ENCODE measurements around the gene ALX3.

ALX3 gene

DNA sequence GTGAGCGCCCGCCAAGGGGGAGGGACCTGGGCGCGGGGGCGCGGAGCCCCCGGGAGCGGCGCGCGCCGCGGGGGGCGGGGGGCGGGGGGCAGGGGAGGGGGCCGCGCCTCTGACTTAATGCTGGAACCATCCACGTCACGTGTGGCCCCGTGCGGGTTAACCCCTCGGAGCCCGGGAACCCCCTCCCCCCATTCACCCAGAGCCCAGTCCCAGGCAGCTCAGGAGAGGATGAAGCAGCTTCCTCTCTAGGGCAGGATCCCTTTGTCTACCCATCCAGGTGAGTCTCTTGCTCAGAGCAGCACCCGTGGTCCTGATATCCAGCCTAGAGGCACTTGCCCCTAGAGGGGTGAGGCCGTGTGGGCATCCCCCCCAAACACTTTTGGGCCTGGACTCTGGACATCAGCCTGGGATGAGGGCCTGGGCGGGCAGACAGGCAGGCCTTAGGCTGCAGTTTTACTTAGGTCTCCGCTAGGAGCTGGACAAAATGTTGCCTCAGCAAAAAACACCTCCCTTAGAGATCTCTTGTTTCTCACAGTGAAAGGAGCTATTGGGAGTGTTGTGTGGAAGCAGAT, at the start of gene ALX3:
TSS of gene ALX3 (minus strand) at position 2 of the 572 bp plus-strand sequence. CDS start 60 bp downstream, outside the sequence.
- DNase-seq (ENCODE audit: low spot score) = no peak

DNA sequence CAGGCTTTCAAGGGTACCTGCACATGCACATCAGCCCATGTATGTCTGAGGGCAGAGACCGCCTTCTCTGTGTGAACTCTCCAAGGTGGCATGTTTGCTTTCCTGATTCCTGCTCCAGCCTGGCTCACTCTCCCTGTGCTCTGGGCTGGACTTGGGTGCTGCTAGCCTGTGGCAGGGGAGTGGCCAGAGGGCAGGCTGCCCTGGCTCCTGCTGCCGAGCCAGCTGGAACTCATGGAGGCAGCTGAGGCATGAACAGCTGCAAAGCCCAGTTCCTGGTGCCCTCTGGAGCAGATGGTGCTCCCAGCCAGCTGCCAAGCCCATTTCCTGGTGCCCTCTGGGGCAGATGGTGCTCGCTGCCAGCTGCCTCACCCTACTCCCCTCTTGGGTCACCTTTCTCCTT, 49.4 kb upstream of the ALX3 start:
- no peak for DNase-seq (ENCODE audit: low spot score)

DNA sequence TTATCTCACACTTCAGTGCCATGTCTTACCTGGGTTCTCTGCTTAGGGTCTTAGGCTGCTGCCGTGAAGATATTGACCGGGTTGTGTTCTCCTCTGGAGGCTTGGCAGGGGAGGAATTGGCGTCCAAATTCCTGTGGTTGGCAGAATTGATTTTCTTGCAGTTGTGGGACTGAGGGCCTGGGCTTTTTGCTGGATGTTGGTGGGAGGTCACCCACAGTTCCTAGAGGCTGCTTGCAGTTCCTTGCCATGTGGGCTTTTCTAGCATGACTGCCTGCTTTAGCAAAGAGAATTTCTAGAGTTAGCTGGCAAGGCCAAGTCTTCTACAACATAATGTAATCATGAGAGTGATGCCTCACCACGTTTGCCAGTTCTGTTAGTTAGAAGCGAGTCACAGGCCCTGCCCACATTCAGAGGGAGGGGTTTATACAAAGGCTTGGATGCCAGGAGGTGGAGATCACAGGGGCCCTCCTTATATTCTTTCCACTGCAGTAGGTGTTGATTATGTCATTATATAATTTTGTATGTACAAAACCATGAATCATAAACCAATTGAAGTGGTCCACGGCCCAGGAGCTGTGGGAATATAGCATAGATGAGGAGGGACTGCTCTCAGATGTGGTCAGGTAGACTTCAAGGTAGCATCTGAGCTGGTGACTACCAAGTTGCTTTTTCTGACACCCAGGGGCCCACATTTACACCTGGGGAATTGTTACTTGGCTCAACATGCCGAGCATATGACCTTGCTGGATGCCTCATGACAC, 48.3 kb upstream of the ALX3 start:
- no peak for DNase-seq (ENCODE audit: low spot score)

DNA sequence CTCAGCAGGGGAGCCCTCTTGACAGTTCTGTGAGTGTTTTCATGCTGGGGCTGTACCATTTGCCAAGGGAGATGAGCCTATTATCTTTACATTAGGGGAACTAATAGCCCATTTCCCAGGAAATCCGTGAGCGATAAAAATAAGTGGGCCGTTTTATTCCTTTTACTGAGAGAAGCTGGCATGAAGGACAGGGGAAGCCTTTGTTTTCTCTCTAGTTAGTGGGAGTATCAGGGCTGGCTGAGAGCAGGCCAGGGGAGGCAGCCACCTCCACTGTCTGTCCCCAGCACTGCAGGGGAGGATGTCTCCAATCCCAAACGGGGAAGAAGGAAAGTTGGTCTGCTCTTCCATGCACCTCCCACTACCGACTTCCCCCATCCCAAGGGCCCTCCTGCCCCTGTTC, 44.3 kb upstream of the ALX3 start:
- no peak for DNase-seq (ENCODE audit: low spot score)

DNA sequence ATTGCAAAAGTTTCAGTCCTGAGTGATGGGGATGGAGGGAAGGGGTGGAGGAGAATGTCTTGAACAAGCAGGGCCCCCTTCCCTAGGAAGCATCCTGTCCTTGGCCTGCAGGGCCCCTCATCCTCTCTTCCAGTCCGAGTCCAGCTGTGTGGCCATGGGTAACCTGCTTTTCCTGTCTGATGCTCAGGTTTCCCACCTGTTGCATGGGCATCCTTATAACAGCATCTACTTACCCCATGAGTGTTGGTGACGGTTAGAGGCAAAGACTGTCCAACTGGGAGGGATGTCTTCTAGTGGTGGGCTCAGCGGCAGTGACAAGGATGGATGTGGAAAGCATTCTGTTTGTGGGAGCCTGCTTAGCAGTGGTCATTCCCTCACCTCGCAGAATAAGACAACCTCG, 43.7 kb upstream of the ALX3 start:
- DNase-seq (ENCODE audit: low spot score) = no peak

DNA sequence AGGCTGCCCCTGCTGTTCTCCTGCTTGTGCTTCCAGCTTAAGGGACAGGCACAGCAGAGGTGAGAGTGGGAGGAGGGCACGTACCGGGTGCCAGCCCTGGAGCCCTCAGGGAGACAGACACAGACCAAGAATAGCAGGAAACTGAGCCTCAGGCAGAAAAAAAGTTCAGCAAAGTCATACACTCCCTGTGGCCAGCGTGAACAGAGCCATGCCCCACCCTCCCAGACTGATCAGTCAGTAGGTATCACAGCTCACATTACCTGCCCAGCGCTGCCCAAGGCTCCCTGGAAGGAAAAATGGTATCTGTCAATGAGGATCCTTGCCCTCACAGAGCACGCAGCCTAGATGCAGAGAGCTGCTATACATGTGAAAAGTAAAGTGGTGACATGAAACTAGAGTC, 43.1 kb upstream of the ALX3 start:
- DNase-seq (ENCODE audit: low spot score) = no peak

DNA sequence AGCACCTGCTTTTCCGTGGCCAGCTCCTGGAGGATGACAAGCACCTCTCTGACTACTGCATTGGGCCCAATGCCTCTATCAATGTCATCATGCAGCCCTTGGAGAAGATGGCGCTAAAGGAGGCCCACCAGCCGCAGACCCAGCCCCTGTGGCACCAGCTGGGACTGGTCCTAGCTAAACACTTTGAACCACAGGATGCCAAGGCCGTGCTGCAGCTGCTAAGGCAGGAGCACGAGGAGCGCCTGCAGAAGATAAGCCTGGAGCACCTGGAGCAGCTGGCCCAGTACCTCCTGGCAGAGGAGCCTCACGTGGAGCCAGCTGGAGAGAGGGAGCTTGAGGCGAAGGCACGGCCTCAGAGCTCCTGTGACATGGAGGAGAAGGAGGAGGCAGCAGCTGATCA, 42.2 kb upstream of the ALX3 start:
- DNase-seq (ENCODE audit: low spot score) = no peak

DNA sequence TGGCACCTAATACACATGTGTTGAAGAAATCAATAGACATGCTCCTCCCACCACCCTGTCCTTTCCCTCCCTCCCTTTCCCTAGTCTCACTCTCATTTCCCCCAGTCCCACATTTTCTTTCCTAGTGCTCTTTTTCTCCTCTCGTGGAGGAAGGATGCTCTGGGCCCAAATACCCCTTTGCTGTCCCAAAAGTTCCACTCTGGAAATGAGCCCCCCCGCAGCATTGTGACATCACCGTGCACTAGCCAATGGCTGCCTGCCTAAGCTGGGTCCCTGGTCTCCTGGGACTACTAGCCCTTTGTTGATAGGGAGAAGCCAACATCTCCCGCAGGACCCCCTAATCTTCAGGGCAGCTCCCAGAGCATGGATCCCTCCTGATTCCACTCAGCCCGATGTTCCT, 41.7 kb upstream of the ALX3 start, which contains the start of gene UBL4B:
TSS of gene UBL4B (plus strand) at position 301 of the 400 bp plus-strand sequence. CDS start at position 393, 92 bp downstream.
- DNase-seq (ENCODE audit: low spot score) = no peak

DNA sequence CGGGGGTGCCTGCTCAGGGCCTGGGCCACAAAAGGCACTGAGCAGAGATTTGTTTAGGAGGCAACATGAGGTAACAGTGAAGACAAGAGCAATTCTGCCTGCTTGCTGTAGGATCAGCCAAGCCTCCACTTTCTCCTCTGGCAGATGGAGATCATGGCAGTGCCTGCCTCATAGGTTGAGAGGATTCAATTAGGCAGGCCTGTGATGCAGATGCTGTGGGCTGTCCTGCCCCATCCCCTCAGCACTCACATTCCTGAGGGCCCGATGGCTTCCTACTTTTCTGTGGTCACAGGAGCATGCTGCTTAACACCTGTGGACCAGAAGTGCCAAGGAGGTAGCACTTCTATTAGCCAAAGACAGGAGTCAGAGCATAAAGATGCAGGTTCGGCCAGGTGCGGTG, 40.6 kb upstream of the ALX3 start:
- DNase-seq (ENCODE audit: low spot score) = no peak

DNA sequence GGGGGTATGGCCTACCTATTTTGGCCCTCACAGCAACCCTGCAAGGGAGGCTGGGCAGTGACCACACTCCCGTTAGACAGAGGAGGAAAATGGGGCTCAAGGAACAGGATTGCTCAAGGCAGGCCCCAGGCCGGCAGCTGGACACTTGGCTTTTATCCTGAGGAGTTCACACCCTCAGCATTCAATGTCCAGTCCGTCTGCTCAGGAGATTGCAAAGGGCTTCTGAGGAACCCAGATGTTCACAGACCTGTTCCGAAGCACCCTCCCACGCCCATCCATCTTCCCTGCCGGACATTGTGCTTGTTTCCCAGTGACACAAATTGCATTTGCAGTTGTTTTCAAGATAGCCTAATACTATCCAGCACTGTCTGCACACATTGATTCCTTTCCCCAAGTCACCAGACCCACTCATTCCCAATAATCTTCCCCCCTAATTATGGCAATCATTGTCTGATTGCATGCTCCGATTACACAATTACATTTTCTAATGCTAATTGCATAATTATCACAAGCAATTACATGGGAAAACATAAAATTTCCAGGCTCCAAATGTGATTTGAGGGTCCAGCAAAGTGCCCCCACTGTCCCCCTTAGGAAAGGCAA, 37.5 kb upstream of the ALX3 start:
- DNase-seq (ENCODE audit: low spot score) = no peak

DNA sequence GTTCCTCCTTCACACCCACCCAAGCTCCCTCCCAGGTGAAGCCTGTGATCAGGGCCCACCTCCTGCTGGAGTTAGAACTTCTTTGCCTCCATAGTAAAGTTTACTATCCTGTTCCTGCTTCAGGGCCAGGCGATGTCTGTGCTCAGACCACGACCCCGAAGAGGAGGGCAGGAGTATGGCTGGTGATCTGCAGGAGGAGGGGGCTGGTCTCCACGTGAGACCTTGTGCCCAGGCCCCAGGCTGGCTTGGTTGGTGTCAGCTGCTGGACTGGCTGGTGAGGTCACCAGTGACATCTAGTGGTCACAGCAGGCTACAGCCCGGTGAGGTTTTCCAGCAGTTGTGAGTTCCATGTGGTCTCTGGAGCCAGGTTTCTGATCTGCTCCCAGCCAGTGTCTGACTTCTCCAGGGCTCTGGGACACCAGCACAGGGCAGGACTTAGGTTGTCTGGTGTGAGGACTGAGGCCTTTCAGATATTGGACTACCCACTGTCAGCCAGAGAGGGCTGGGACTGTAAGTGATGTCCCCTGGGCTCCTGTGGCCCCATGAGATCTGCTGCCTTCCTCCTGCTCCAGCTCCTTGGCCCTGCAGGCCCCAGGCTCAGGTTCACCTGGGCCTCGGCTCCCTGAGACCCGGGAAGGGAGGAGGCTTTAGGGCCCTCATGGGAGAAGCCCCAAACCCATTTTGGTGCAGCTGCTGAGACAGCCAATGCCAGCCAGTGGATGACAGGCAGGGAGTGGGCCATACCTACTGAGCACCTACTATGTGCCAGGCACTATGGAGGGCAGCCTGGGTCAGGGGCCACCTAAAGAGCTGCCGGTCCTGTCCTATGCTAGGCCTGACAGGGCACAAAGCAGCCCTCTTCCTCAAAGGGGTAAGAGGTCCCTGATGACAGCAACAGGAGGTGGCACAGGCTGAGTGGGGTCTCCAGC, 35.8 kb upstream of the ALX3 start:
- DNase-seq (ENCODE audit: low spot score) = peak; percentile 88

DNA sequence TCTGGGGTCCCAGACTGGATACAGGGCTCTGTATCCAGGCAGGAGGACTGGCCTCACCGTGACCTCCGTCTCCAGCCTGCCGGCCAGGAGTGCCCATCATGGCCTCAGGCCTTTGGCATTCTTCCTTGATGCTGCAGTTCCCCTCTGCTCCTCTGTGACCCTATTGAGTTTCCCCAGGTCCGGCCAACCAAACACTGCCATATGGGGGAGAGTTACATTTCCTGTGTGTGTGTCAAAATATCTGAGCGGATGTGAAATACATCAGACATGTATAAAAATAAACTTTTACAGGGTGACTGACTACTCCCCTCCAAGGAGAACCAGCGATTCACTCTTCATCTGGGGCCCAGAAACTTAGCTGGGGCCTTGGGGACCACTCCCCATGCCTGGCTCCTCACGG, 31.6 kb upstream of the ALX3 start:
- no peak for DNase-seq (ENCODE audit: low spot score)

DNA sequence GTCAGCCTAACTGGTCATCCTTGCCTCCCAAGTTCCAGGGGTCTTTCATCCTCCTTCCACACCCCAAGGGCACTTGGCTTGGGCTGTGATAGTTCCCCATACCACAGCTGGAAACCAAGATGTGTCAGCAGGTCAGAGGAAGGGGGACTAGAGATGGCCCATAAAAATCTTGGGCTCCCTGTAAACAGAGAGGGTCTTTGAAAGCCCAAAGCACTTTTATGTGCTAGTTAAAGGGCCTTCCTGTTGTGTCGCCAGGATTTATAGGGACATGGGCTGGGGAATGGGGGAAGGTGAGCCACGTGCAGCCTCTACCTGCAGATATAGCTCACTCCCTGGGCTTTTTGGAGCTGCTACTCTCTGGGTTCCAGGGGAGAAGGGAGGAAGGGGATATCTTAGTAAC, 29.9 kb upstream of the ALX3 start:
- no peak for DNase-seq (ENCODE audit: low spot score)

DNA sequence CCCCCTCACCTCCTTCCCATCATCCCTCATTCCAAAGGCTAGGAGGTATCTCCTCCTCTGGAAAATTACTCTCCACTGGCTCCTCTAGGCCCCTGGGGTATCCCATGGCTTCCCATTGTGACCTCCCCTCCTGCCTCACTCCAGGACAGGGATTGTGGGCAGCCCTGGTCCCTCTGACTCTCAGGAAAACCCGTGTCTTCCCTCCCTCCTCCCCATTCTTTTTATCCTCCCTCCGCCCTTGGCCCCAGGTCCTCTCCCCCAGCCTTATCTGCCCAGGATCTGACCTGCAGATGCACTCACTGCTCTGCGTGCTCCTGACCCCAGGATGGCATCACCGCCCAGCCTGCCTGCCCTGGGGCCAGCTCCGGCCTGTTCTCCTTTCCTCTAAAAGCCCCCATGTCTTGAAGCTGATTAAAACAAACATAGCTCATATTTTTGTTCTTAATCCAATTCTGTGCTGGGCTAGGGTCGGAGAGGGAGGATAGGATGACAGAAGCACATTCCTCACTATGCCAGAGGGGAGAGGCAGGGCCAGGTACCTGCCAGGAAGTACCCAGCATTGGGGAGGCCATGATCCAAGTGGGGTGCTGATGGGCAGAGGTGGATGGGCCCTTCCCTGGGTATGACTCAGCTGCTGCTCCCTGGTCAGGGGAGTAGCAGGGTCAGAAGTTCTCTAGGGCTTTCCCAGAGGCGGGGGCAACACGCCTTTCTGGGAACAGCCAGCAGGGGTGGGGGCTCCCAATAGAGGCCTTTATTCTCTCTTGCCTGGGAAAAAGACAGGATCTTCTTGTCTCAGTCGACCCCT, 28.0 kb upstream of the ALX3 start:
- no peak for DNase-seq (ENCODE audit: low spot score)

DNA sequence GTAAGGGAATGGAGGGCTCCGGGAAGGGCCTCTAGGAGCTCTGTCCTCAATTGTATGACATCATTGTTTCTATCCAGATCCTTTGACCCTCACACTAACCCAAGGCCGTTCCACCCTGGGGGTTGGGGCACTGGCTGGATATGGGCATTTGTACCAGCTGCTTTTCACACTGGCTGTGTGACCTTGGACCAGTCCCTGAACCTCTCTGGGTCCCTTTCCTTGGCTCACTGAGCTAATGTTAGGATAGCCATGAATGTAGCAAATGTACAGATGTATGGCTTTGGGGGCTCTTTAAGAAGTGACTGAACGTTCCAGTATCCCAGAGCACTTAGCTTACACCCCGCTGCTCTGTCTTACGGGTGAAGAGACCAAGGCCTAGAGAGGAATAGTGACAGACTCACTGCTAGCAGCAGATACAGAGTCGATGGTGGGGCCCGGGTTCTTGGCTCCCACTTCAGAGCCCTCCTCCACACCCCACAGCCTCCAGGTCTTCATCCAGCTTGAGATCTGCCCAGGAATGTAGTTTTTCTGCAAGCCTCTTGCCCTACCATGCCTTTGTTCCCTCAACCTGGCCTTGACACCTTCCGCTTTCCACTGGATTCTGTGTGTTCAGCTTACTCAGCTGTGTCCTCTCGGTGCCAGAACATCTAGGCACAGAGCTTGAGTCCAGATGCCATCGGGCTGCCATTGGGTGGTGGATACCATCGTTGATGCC, 27.2 kb upstream of the ALX3 start:
- no peak for DNase-seq (ENCODE audit: low spot score)

DNA sequence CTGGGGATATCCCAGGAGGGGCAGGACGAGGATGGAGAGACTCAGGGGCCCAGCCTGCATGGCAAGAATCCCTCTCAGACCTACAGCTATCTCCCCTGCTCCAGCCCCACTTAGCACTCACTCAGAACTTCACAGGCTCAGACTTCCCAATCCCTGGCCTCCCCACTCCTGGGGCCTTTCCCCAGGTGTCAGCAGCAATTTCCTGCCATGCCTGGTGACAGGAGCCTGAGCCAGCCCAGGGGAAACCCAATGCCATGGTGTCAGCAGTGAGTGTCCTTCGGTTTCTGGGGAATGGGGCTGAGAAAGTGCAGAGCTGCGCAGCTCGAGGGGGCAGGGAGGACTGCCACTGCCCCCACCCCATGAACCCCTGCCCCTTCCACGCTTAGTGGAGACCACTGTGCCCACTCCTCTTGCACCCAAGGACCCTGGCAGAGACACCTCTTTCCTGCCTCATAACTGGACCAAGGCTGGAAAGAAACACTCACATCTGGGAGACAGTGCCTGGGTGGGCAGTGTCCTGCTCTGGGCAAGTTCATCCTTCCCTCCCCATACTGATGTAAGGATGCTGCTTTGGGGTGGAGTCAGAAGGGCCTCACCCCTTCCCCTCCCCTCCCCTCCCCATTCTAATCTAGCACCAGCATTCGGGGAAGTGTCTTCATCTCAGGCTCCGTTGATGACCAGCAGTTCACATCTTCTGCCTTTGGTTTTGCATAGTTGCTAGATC, 24.6 kb upstream of the ALX3 start:
- DNase-seq (ENCODE audit: low spot score) = no peak

DNA sequence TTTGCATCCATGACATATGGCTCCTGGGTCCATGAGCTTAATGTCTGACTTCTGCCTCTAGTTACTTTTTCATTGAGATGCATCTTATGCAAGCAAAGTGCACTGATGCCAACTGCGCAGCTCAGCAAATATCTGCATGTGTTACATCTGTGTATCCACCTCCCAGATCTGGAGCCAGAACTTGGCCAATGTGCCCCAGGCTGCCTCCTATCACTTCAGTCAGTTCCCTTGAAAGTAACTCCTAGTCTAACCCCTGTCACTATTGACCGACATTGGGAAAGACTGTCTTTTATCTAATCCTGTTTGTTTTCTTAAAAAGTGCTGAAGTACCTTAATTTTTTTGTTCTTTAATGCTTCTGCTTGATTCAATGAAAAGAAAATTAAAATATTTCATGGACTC, 22.5 kb upstream of the ALX3 start:
- no peak for DNase-seq (ENCODE audit: low spot score)

DNA sequence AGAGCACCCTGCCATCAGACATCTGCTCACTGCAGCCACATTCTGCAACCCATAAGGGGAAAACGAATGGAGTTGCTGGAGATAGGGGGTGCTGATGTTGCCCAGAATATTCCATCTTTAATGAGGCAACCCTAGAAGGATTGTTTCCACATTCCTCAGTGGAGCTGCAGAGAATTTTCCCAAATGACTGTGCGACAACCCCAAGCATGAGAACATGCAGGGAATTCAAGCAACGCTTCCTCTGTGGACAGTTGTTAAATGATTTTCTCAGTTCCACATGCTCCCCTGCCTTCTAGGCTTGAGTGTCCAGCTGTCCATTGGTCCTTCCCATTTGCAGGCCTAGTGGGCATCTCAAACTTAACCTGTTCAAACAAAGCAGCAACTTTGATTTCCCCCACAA, 21.3 kb upstream of the ALX3 start:
- DNase-seq (ENCODE audit: low spot score) = no peak

DNA sequence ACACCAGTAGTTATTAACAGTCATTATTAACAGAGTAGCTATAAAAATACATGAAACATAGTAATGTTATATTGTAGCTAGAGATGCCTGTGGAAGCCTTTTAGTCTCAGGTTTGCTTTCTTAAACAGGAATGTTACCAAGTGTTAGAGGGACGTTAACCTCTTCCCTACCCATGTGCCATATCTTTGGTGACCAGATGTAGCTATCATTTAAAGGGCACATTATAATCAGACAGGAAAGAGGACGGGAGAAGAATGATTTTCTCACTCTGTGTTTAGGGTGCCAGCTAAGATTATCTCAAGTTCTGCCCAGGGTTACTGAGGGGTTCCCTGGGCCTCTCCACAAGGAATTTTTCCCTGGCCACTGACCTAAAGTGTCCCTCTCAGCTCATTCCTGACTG, 20.9 kb upstream of the ALX3 start:
- DNase-seq (ENCODE audit: low spot score) = no peak

DNA sequence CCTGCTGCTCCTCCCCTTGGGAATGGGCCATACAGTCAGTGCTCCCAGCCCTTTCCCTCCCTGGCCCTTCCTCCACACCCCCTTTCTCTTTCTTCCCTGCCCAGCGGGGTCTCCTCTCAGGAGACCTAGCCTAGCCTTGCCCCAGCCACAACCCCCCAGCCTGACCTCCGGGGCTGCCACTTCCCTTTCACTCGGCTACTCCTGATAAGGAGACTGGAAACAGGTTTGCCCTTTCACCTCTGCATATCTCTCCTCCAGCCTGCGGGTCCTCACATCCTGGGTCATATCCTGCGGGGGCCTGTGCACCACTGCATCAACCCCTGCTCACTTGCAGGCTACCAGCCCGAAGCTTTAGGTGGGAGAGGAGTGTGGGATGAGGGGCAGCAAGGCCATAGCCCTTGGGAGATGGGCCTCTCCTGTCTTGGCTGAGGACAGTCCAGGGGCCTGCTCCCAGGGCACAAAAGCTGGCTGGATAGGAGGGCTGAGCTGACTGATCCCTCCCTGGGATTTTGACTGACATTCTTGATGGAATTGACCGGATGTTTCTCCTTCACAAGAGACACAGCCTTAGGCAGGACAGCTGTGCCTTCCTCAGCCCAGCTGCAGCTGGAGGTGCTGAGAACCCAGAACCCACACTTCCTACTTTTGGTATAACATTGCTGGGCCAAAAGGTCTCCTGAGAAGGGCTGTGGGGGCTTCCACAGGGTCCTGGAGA, 19.2 kb upstream of the ALX3 start:
- DNase-seq (ENCODE audit: low spot score) = no peak
